Spinal cord (tissue), 10 donors: ENCODE data around the gene PIEZO2. TPM values are rescaled to one million over a fixed set of nuclear protein-coding genes. Genes with fewer than 3 reads are reported as not detected.
"Not testable (repeated sequence)": the region's sequence is repeated elsewhere in the genome, so short reads cannot be mapped to it uniquely, and the experiment has no call there.

Experiments
- DNase-seq, 6 donors: peaks; one replicate each; pipeline versions ENCODE4 v3.0.0 to v3.0.0-alpha.2; 2013 to 2015; ENCODE audit warnings: low spot score in 6 of 6, low read depth in 4 of 6
- H3K27ac ChIP-seq: one replicate; pipeline ENCODE4 v1.5.1; 2013; ENCODE audit warnings: low read depth, low read length, control low read depth
- H3K27me3 ChIP-seq: one replicate; pipeline ENCODE4 v1.6.1; 2013; ENCODE audit warnings: low read length; ENCODE audit not compliant: control insufficient read depth, insufficient read depth
- H3K36me3 ChIP-seq: one replicate; pipeline ENCODE4 v1.6.1; 2013; ENCODE audit warnings: low read length; ENCODE audit not compliant: control insufficient read depth, insufficient read depth
- H3K4me1 ChIP-seq: one replicate; pipeline ENCODE4 v1.6.1; 2013; ENCODE audit warnings: low read length; ENCODE audit not compliant: control insufficient read depth, insufficient read depth
- H3K4me3 ChIP-seq: one replicate; pipeline ENCODE4 v1.5.1; 2013; ENCODE audit warnings: low read depth, low read length, control low read depth
- H3K9me3 ChIP-seq: one replicate; pipeline ENCODE4 v1.6.1; 2013; ENCODE audit warnings: low read length; ENCODE audit not compliant: control insufficient read depth, insufficient read depth
- WGBS: methylation state at CpG from one replicate; pipeline ENCODE4 v1.1.5; 2013; ENCODE audit warnings: missing lambda C conversion rate; ENCODE audit not compliant: insufficient coverage; 5-methylcytosine and 5-hydroxymethylcytosine counted together
- polyA plus RNA-seq, 2 donors: library from polyadenylated mRNA; unstranded; fragments of 120-200 nt; gene quantifications; one replicate each; pipeline ENCODE4 v1.2.1, GENCODE V29; 2013; ENCODE audit not compliant: insufficient read length in 2 of 2
- total RNA-seq, 2 donors: library from RNA; depleted of rRNA in 1 of 2; stranded (reverse); fragments of 120-200 nt in 1 of 2; fragments of >200 nt in 1 of 2; gene quantifications; one replicate each; pipeline versions ENCODE4 v1.2.3 to v1.2.4, GENCODE V29; 2013 to 2014
- donor health status: healthy.

PIEZO2 gene
- total and polyA plus RNA-seq, 4 donors: 14.0 to 110 (median 22.4) TPM

DNA sequence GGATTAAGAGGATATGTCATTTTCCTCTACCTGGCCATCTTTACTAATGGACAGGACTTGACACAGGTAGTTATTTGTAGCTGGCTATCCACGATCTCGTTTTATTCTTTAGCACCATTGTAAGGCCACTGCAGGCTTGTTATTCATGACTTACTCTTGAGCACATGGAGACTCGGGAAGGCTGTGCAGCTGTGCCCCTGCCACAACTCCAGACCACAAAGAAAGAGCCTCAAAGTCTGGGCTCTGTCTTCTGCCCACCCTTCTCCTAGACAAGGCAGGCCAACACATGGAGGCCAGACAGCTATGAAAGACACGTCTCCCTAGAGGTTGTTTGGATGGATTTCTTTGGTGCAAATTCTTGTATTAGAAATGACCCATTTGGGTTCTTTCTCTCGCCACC lies 489.8 kb downstream of the PIEZO2 start:
- 45% methylated on average over 3 of the region's 5 CpGs for WGBS
- H3K27me3 ChIP-seq: no peaks in the 10 kb centered on the region
- H3K4me1 ChIP-seq: peaks cover 12% of the 10 kb centered on the region
- no peaks in the 10 kb centered on the region for H3K36me3 ChIP-seq
- no peak overlapping the region for H3K4me3 ChIP-seq
- DNase-seq: no peak
- H3K9me3 ChIP-seq: no peaks in the 10 kb centered on the region
- no peak overlapping the region for H3K27ac ChIP-seq

DNA sequence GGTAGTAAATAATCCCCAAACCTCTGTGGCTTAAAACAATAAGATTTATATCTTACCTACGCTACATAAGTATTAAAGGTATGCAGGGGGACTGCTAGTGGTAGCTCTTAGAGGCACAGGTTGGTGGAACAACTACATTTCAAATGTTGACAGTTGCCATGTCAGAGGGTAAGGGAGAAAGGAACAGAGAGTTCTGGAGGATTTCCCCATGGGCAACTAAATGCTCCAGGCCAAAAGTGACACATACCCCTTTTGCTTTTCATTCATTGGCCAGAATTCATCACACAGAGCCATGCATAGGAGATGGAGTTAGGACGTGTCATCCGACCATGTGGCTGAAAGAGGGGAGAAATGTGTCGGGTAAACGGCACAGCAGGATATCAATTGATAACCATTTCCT lies 490.4 kb downstream of the PIEZO2 start:
- 50% methylated on average over 2 of the region's 5 CpGs for WGBS
- no peaks in the 10 kb centered on the region for H3K9me3 ChIP-seq
- H3K27me3 ChIP-seq: no peaks in the 10 kb centered on the region
- H3K36me3 ChIP-seq: no peaks in the 10 kb centered on the region
- no peak overlapping the region for H3K4me3 ChIP-seq
- no peak overlapping the region for H3K27ac ChIP-seq
- peaks cover 12% of the 10 kb centered on the region for H3K4me1 ChIP-seq
- DNase-seq: no peak

DNA sequence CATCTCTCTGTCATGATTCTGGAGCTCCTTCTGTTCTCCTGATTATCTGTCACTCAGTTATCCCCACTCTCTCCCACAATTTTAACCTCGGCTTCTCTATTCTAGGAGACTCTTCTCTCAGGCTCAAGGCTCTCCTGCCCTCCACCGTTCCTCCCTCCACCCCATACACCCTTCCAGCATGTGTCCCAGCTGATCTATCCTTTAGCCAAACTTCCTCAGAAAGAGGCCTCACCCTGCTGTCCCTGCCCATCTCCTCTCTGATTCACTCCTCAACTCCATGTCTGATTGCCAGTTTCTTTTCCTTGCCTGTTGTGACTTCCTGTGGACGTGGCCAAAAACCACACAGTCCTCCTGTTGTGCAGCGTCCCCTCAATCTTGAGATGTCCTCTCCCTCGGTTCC lies 505.4 kb downstream of the PIEZO2 start:
- not testable (repeated sequence) for H3K27me3 ChIP-seq, DNase-seq, H3K4me3 ChIP-seq, H3K4me1 ChIP-seq, H3K27ac ChIP-seq, H3K36me3 ChIP-seq, H3K9me3 ChIP-seq
- WGBS: no CpG with 5 or more reads among the region's 5 CpGs

DNA sequence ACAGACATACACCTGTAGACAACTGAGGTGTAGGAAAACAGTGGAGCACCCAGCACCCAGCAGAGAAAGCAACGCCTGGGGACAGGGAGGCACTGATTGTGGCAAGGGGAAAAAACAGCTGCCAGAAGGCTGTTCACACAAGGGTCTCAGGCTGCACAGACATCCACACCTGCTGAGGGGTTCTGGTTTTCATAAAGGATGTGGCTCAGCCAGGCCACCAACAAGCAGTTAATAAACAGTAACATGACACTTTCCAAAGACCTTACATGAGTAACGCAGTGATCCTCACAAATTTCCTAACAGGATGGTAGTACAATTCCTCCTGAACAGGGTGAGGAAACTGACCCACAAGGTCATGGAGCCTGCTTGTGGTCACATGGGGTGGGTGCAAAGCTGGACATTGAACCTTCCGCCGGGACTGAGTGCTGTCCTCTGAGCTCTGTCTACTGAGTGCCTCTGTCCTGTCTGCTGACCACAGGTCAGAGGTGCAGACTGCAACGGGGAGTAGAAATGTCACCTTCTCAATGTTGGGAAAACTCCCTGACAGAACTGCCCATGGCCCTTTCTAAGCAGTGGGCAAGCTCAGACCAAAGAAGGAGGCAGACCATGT lies 506.3 kb downstream of the PIEZO2 start:
- DNase-seq, H3K9me3 ChIP-seq, H3K27ac ChIP-seq, H3K36me3 ChIP-seq, H3K4me3 ChIP-seq, H3K4me1 ChIP-seq, H3K27me3 ChIP-seq: not testable (repeated sequence)
- WGBS: no CpG with 5 or more reads among the region's 5 CpGs

DNA sequence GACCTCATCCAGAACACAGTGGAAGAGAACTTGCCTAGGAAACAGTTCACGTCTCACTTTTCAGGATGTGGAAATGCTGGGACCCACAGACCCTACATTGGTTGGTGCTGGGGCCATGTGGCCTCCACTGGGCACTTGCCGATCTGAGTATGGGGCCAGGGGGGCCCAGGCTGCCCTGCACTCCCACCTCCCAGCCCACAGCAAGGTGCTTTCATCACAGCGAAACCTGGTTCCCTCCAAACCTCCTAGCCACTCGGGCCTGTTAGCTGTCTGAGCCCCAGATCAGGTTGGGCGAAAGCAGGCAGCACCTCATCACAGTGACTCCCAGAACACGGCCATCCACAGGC lies 510.9 kb downstream of the PIEZO2 start:
- H3K36me3 ChIP-seq: not testable (repeated sequence)
- WGBS: 92% methylated on average over 2 of the region's 6 CpGs

DNA sequence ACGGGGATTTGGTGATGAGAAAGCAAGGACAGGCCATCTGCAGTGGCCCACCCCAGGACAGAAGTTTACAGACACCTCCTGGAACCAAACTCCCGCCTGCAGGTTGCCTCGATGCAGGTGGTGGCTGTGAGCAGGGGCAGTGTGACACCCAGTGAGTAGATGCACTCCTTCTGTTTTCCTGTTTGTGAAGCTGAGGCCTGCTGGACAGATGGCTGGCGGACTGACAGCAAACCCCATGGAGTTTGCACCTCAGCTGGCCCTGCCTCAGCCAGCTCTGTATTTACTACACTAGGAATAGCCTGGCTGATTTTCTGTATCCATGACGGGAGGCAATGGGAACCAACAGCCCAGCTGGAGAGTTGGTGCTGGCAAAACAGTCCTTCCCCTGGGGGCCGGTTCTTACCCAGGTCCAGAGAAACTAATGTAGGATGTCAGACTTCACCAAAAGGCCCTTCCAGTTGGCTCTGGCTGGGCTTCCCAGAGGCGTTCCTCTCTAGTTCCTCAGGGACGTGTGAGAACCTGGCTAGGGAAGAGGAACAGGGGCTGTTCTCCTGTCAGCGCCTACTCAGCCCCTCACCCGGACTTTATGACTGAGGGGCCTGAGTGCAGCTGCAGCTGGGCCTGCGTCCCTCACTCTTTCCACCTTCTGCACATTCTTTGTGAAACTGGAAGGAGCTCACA lies 511.4 kb downstream of the PIEZO2 start:
- H3K27ac ChIP-seq, H3K4me1 ChIP-seq, DNase-seq, H3K4me3 ChIP-seq, H3K36me3 ChIP-seq, H3K27me3 ChIP-seq, H3K9me3 ChIP-seq: not testable (repeated sequence)
- no CpG with 5 or more reads among the region's 11 CpGs for WGBS

More for the DNA sequence above, 510.9 kb downstream of the PIEZO2 start:
- DNase-seq, H3K4me3 ChIP-seq, H3K9me3 ChIP-seq, H3K27me3 ChIP-seq, H3K27ac ChIP-seq, H3K4me1 ChIP-seq: not testable (repeated sequence)

DNA sequence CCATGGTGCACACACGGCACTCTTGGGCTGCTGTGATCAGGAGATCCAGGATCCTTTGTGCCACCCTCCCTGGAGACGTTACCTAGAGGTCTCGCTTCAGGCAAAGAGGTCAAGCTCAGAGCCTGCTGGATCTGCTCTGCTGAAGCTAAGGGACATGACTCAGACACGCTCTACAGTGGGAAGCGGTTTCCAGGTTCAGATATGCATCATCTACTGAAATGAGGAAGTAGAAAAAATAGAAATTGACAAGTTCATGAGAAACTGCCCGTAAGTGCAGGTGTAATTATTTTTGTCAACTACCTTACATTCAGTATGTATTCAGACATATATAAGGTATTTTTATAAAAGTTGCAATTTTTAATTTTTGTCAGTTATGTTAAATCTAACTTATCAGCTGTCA lies 520.3 kb downstream of the PIEZO2 start:
- not testable (repeated sequence) for H3K9me3 ChIP-seq, H3K36me3 ChIP-seq, H3K4me1 ChIP-seq, DNase-seq, H3K27ac ChIP-seq, H3K27me3 ChIP-seq, H3K4me3 ChIP-seq
- 88% methylated on average over 1 of the region's 6 CpGs for WGBS

DNA sequence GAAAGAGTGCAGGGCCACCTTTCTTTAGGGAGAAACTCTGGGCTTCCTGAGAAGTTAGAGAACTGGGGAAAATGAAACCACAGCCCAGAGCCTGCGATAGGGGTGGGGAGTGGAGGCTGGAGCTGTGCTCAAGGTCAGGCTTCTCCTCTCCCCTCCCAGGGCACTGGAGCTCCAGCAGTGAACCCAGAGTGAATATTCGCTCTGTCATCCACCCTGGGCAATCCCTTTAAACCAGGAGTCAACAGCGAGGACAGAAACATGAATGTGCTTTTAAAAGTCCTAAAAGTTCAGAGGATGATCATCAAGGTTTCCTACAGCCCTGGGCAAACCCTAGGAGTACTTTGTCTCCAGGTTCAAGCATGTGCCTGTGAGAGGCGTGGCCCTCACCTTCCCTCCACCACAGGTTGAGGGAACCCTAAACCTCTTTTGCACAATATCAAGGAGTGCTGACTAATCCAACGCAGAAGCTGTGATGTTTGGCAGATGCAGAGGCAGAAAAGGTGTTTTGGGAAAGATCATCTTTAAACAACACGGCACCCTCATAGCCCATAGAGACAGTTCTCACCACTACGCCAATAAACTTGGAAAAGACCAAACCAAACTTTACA lies 522.7 kb downstream of the PIEZO2 start:
- not testable (repeated sequence) for H3K4me1 ChIP-seq, DNase-seq, H3K27ac ChIP-seq, H3K9me3 ChIP-seq, H3K27me3 ChIP-seq, H3K36me3 ChIP-seq, H3K4me3 ChIP-seq
- WGBS: no CpG with 5 or more reads among the region's 7 CpGs

DNA sequence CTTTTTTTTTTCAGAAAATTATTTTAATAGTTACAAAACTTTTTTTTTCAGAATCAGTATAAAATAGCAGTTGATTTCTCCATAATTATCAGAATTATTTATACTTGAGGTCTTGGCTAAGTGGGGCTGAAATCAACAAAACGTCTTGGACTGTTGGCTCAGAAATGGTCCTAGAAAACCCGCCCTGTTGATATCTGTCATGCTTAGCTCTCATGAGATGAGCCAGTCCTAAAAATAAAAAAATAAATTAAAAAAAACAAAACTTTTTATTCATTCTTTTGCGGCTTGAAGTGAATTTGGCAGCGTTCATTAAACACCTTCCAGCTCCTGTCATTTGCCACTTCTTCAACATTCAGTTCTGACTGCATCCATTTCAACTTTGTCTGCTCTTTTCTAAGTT lies 525.8 kb downstream of the PIEZO2 start:
- H3K4me1 ChIP-seq, H3K4me3 ChIP-seq, H3K27ac ChIP-seq, DNase-seq, H3K27me3 ChIP-seq, H3K36me3 ChIP-seq, H3K9me3 ChIP-seq: not testable (repeated sequence)
- WGBS: no CpG with 5 or more reads among the region's 4 CpGs

DNA sequence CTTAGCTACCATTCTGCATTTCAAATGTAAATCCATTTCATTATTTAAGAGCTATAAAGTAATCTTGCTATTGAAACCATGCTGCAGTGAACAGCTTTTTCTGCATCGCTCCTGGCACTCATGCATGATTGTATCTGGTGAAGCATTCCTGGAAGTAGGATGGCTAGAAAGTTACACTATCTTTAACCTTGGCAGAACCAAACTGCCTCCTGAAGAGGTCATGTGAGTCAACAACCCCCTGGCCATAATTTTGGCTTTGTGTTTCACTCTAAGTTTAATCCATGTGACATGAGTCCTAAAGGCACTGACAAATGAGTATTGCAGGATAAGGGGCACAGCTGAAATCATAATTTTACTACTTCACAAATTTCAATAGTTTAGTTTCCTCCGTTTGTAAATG lies 526.4 kb downstream of the PIEZO2 start:
- H3K4me1 ChIP-seq, H3K36me3 ChIP-seq, H3K27ac ChIP-seq, H3K27me3 ChIP-seq, H3K9me3 ChIP-seq, H3K4me3 ChIP-seq, DNase-seq: not testable (repeated sequence)
- WGBS: no CpG with 5 or more reads among the region's 2 CpGs
